Stomach smooth muscle (tissue), 2 donors: Measurements from ENCODE around the gene GUCY2C.
"Not testable (repeated sequence)": the region's sequence is repeated elsewhere in the genome, so short reads cannot be mapped to it uniquely, and the experiment has no call there.

Source experiments
- H3K27ac ChIP-seq: one replicate; pipeline ENCODE4 v1.7.0; 2013; ENCODE audit warnings: mild to moderate bottlenecking, low read length, inconsistent platforms
- H3K27me3 ChIP-seq, 2 donors: one replicate each; pipeline ENCODE4 v1.7.0; 2013; ENCODE audit warnings: low read length in 2 of 2; ENCODE audit not compliant: insufficient read depth in 2 of 2, control insufficient read depth in 1 of 2
- H3K36me3 ChIP-seq, 2 donors: one replicate each; pipeline ENCODE4 v1.7.0; 2013; ENCODE audit warnings: low read length in 2 of 2; ENCODE audit not compliant: control insufficient read depth in 2 of 2, insufficient read depth in 2 of 2
- H3K4me1 ChIP-seq: one replicate; pipeline ENCODE4 v1.7.0; 2013; ENCODE audit warnings: low read length; ENCODE audit not compliant: control insufficient read depth, insufficient read depth
- H3K4me3 ChIP-seq, 2 donors: one replicate each; pipeline ENCODE4 v1.7.0; 2013; ENCODE audit warnings: low read length in 2 of 2
- H3K9ac ChIP-seq, 2 donors: one replicate each; pipeline ENCODE4 v1.7.0; 2013; ENCODE audit warnings: low read length in 2 of 2, mild to moderate bottlenecking in 1 of 2
- H3K9me3 ChIP-seq, 2 donors: one replicate each; pipeline ENCODE4 v1.7.0; 2013; ENCODE audit warnings: low read length in 2 of 2; ENCODE audit not compliant: control insufficient read depth in 2 of 2
- donor health status: healthy.
- donor health status: Pancreatic carcinoma.

The GUCY2C gene

GRCh38 chr12:14696265-14696741 is at the start of gene GUCY2C:
TSS of gene GUCY2C (minus strand) at chr12:14696599. CDS start at chr12:14696448, 151 bp downstream.
- Histone ChIP-seq H3K27ac (no peak within 1 kb of the TSS), H3K4me1 (no peaks in the 10 kb centered on the region), H3K9me3 (no peaks in the 10 kb centered on the region), H3K4me3 (no peak within 1 kb of the TSS), H3K36me3 (no peaks in the 10 kb centered on the region), H3K27me3 (no peaks in the 10 kb centered on the region), H3K9ac (no peak within 1 kb of the TSS)

- Histone ChIP-seq H3K4me3 (no peak overlapping the region), H3K4me1 (no peaks in the 10 kb centered on the region), H3K9me3 (no peaks in the 10 kb centered on the region)
These were observed 46.7 kb upstream of the GUCY2C start for GRCh38 chr12:14743061-14743460.

GRCh38 chr12:14741942-14742341 is 45.5 kb upstream of the GUCY2C start:
- Histone ChIP-seq H3K27ac (no peak overlapping the region), H3K27me3 (no peaks in the 10 kb centered on the region), H3K4me3 (no peak overlapping the region), H3K4me1 (no peaks in the 10 kb centered on the region), H3K9ac (no peak overlapping the region), H3K36me3 (no peaks in the 10 kb centered on the region), H3K9me3 (no peaks in the 10 kb centered on the region)

More at GRCh38 chr12:14743061-14743460, 46.7 kb upstream of the GUCY2C start:
- Histone ChIP-seq H3K36me3 (no peaks in the 10 kb centered on the region), H3K27ac (no peak overlapping the region), H3K27me3 (no peaks in the 10 kb centered on the region), H3K9ac (no peak overlapping the region)

- H3K4me3 ChIP-seq = no peak overlapping the region
- no peaks in the 10 kb centered on the region for H3K36me3 ChIP-seq
- no peak overlapping the region for H3K27ac ChIP-seq
- no peaks in the 10 kb centered on the region for H3K9me3 ChIP-seq
- no peaks in the 10 kb centered on the region for H3K4me1 ChIP-seq
- no peaks in the 10 kb centered on the region for H3K27me3 ChIP-seq
- H3K9ac ChIP-seq = no peak overlapping the region
These were observed 44.8 kb upstream of the GUCY2C start for GRCh38 chr12:14741153-14741552.

- H3K9me3 ChIP-seq, H3K27ac ChIP-seq, H3K4me1 ChIP-seq, H3K9ac ChIP-seq, H3K36me3 ChIP-seq, H3K4me3 ChIP-seq, H3K27me3 ChIP-seq: not testable (repeated sequence)
These were observed 40.0 kb upstream of the GUCY2C start for GRCh38 chr12:14736441-14736840.

- H3K4me1 ChIP-seq = no peaks in the 10 kb centered on the region
- H3K36me3 ChIP-seq = no peaks in the 10 kb centered on the region
- no peak overlapping the region for H3K4me3 ChIP-seq
- H3K9me3 ChIP-seq = no peaks in the 10 kb centered on the region
- no peaks in the 10 kb centered on the region for H3K27me3 ChIP-seq
- H3K27ac ChIP-seq = no peak overlapping the region
- H3K9ac ChIP-seq = no peak overlapping the region
These were observed 35.4 kb upstream of the GUCY2C start for GRCh38 chr12:14731821-14732220.

- Histone ChIP-seq H3K9ac (no peak overlapping the region), H3K4me1 (no peaks in the 10 kb centered on the region), H3K36me3 (no peaks in the 10 kb centered on the region), H3K27ac (no peak overlapping the region), H3K4me3 (no peak overlapping the region), H3K9me3 (no peaks in the 10 kb centered on the region), H3K27me3 (no peaks in the 10 kb centered on the region)
These were observed 33.2 kb upstream of the GUCY2C start for GRCh38 chr12:14729586-14729985.

- Histone ChIP-seq H3K4me3 (no peak overlapping the region), H3K4me1 (no peaks in the 10 kb centered on the region), H3K27me3 (no peaks in the 10 kb centered on the region), H3K9ac (no peak overlapping the region), H3K36me3 (no peaks in the 10 kb centered on the region), H3K27ac (no peak overlapping the region), H3K9me3 (no peaks in the 10 kb centered on the region)
These were observed 27.4 kb upstream of the GUCY2C start for GRCh38 chr12:14723763-14724162.

GRCh38 chr12:14716848-14717444 is 20.5 kb upstream of the GUCY2C start:
- Histone ChIP-seq H3K9me3 (no peaks in the 10 kb centered on the region), H3K27me3 (no peaks in the 10 kb centered on the region), H3K4me3 (no peak overlapping the region), H3K9ac (no peak overlapping the region), H3K27ac (no peak overlapping the region), H3K36me3 (no peaks in the 10 kb centered on the region), H3K4me1 (no peaks in the 10 kb centered on the region)

GRCh38 chr12:14714437-14714836 is 18.0 kb upstream of the GUCY2C start:
- Histone ChIP-seq H3K27me3 (no peaks in the 10 kb centered on the region), H3K9me3 (no peaks in the 10 kb centered on the region), H3K9ac (no peak overlapping the region), H3K4me1 (peaks cover 3% of the 10 kb centered on the region), H3K36me3 (no peaks in the 10 kb centered on the region), H3K4me3 (no peak overlapping the region), H3K27ac (no peak overlapping the region)

- Histone ChIP-seq H3K36me3 (no peaks in the 10 kb centered on the region), H3K27ac (no peak overlapping the region), H3K4me3 (no peak overlapping the region), H3K4me1 (peaks cover 3% of the 10 kb centered on the region), H3K27me3 (no peaks in the 10 kb centered on the region), H3K9me3 (no peaks in the 10 kb centered on the region), H3K9ac (no peak overlapping the region)
These were observed 14.4 kb upstream of the GUCY2C start for GRCh38 chr12:14710632-14711320.
